Measurements from ENCODE around the gene STAT1. TPM values are rescaled to one million over a fixed set of nuclear protein-coding genes. Genes with fewer than 3 reads are reported as not detected.

The STAT1 gene
- total RNA-seq, 1 donor from 2014 or later: 60.7 TPM

Other genes with a start within 250 kb of the STAT1 start
- 729 TPM for gene GLS, start 133.3 kb downstream of the STAT1 start, total RNA-seq (ENCODE audit: insufficient read depth, low replicate concordance)
- gene STAT4, start 136.8 kb upstream of the STAT1 start, total RNA-seq (ENCODE audit: insufficient read depth, low replicate concordance): 3.9 TPM
- 51.0 TPM for gene MYO1B, start 231.2 kb upstream of the STAT1 start, total RNA-seq (ENCODE audit: insufficient read depth, low replicate concordance)